HEK293 (cell line): Measurements from ENCODE around the gene CLDN6.

Source experiments
- REST ChIP-seq: fragments of 450-650 bp; formaldehyde crosslinking; IDR thresholded peaks from 2 replicates; pipeline ENCODE4 v1.5.1; 2016; ENCODE audit warnings: missing biosample characterization, missing genetic modification characterization
- YY1 ChIP-seq: fragments of 450-650 bp; formaldehyde crosslinking; IDR thresholded peaks from 2 replicates; pipeline ENCODE4 v1.5.1; 2018; ENCODE audit warnings: missing biosample characterization, missing genetic modification characterization
- ZNF184 ChIP-seq: fragments of 450-650 bp; IDR thresholded peaks from 2 replicates; pipeline ENCODE4 v1.5.1; 2018; ENCODE audit warnings: missing biosample characterization, mild to moderate bottlenecking, missing genetic modification characterization
- ZNF24 ChIP-seq: fragments of 450-650 bp; formaldehyde crosslinking; IDR thresholded peaks from 2 replicates; pipeline ENCODE4 v1.5.1; 2016; ENCODE audit warnings: missing biosample characterization, missing genetic modification characterization
- ZNF324 ChIP-seq: fragments of 450-650 bp; formaldehyde crosslinking; IDR thresholded peaks from 2 replicates; pipeline ENCODE4 v1.5.1; 2016; ENCODE audit warnings: missing biosample characterization, missing genetic modification characterization
- ZNF660 ChIP-seq: fragments of 450-650 bp; IDR thresholded peaks from 2 replicates; pipeline ENCODE4 v1.5.1; 2018; ENCODE audit warnings: missing biosample characterization, mild to moderate bottlenecking, missing genetic modification characterization
- ZSCAN4 ChIP-seq: fragments of 450-650 bp; formaldehyde crosslinking; IDR thresholded peaks from 2 replicates; pipeline ENCODE4 v1.5.1; 2017; ENCODE audit warnings: missing biosample characterization, missing genetic modification characterization

GRCh38 chr16:3051494-3051893, 33.5 kb upstream of the CLDN6 start:
- TF ChIP-seq ZNF24 (tag by site-specific recombination) (no peak), REST (no peak), YY1 (tag by site-specific recombination) (no peak), ZNF184 (tag by site-specific recombination) (no peak), ZNF324 (tag by site-specific recombination) (no peak), ZNF660 (tag by site-specific recombination) (no peak), ZSCAN4 (tag by site-specific recombination) (no peak)
